ENCODE results near the gene LIMA1.
"Not testable (repeated sequence)": the region's sequence is repeated elsewhere in the genome, so short reads cannot be mapped to it uniquely, and the experiment has no call there.

LIMA1 gene

DNA sequence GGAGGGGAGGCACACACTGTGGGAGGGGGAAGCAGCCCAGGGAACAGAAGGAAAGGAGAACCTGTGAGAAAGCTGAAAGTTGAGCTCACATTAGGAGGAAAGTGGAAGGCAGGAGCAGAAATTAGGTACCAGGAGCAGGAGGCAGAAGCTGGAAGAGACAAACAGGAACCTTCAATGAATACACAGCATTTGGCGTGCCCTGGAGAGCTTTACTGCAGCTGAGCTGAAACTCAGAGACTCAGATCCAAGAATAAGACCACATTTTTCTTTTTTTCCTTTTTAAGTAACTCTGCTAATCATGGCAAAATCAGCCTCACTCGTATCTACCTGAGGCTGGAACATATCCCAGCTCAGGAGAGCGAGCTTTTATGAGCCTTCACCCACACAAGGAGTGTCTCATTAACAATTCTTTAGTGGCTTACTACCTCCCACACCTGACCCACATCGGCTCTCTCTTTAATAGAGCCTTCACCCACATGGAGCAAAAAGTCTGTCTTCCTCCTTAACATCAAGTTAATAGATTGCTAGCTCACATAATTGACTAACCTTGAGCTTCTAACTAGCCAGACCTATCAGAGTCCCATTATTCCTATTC, 97.9 kb downstream of the LIMA1 start:
- DNase-seq, result peak; percentile 13

DNA sequence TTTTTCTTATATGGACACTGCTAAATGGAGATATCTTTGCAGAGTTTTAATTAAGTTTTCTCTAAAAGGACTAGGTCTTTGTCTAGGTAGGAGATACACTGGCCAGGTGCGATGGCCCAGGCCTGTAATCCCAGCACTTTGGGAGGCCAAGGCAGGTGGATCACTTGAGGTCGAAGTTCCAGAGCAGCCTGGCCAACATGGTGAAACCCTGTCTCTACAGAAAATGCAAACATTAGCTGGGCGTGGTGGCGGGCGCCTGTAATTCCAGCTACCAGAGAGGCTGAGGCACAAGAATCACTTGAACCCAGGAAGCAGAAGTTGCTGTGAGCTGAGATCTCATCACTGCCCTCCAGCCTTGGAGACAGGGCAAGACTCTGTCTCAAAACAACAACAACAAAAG, 99.1 kb downstream of the LIMA1 start:
- no peak for DNase-seq

DNA sequence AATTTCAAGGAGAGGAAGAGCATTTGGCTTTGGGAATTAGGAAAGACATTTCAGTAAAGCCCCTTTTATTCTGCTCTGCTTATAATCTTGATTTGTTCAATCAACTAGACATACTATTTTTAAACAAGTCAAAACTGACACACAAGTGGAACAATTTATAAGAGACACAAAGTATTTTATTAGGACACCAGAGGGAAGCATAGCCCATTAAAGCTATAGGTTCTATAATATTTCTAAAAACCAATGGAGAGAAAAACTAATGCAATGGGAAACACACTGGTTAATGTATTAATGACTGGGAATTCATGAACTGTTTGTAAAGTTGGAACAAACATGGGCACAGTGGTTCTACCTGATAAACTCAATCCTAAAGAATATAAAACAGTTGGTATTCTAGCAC, 100.9 kb downstream of the LIMA1 start:
- DNase-seq, result no peak

DNA sequence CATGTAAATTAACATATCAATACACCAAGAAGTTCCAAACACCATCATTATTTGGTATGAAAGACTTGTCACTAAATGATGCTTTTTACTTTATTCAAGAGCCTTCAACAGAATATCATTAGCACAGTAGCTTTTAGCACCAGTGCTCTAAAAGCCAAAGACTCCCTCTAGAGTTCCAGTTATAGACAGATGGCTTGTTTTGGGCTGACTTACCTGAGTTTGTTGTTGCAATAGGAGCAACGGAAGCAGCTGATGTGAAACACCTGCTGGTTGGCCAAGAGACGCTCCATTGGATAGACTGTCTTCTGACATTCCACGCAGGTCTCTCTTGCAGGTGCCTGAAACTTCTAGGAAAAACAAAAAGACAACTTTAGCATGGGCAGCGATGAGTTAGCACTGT, 101.6 kb downstream of the LIMA1 start:
- no peak for DNase-seq

DNA sequence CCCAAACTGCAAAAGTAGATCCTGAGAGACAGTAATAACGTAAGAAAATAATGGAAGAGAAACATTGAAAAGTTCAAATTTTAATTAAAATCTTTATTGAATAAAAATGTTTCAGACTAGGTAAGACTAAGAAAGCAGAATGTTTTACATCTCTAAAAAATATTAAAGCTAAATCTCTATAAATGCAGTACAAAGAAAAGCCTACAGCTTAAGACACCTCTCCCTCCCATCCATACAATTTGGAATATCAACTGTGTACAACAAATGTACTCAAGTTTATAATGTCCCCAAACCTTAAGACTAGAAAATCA, 107.6 kb downstream of the LIMA1 start:
- no peak for DNase-seq

DNA sequence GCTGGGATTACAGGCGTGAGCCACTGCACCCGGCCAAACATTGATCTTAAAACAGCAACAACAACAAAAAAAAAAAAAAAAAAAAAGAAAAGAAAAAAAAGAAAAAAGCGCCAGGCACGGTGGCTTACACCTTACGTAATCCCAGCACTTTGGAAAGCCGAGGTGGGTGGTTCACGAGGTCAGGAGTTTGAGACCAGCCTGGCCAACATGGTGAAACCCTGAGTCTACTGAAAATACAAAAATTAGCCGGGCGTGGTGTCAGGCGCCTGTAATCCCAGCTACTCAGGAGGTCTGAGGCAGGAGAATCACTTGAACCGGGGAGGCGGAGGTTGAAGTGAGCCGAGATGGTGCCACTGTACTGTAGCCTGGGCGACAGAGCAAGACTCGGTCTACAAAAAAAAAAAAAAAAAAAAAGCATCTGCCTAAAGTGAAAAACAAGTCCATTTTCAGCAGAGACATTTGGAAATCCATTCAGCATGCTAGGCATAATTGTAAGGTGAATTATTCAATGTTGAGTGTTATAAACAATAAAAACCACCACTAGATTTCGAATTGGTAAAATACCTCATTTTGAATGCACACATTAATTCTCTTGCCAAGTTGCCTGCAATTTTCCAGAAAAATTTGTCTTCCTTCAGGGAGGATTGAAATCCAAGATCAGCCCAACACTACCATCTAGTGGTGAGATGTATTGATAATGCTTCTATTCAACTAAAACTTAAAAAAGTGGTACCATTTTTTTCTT, 108.2 kb downstream of the LIMA1 start:
- peak; percentile 55 for DNase-seq

DNA sequence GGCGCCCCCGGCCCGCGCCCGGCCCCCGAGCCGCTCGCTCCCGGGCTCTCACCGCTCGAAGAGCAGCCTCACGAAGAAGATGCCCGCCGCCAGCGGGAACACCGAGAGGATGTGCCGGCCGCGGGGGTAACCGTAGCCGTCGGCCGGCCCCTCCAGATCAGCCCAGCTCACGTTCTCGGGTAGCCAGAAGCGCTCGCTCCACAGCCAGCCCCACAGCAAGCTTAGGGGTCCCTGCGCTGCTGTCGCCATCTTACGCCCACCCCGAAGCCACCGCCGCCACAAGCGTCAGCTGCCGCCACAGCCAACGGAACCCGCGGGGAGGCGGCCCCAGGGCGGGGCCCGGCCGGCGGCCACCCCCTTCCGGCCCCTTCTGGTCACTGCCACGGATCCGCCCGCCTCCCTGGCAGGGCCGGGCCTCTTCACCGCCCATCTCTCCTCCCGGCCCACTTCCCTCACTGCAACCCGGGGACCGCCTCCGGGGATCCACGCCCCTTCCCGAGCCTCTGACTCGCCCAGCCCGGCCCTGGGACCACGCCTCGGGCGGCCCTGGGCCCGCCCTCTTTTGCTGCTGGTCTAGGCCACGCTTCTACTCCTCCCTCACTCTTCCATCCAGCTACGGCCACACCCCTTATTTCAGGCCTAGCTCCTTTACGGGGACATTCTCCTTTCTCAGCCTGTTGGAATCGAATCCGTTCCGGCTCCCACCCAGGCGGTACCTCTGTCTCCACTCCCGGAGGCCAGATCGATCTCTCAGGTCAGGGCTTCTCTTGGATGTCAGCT, 116.1 kb downstream of the LIMA1 start, which contains the start of gene CERS5:
Gene CERS5 (minus strand): TSS at position 321 of the 780 bp plus-strand sequence. CDS start 72 bp downstream, at position 249.
- DNase-seq, result peak; percentile 98

DNA sequence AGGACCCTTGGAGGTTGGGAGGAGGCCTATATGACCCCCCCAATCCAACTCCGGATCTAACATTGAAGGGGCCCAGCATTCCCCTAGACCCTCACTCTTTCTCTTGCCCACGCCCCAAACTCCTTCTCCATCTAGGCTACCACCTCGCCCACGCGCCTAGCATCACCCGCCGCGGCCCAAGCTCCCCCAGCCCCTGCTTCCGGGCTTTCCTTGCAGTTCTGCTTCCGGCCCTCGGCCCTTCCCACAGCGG, 116.6 kb downstream of the LIMA1 start:
- DNase-seq, result peak; percentile 48

DNA sequence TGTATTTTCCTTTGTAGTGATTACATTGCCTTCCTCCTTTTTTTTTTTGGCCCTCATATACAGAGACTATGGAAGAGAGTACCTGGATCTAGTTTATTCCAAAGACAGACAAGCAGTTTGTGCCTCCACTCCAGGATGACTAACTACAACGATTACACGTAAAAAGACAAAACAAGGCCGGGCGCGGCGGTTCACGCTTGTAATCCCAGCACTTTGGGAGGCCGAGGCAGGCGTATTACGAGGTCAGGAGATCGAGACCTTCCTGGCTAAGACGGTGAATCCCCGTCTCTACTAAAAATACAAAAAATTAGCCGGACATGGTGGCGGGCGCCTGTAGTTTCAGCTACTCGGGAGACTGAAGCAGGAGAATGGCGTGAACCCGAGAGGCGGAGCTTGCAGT, 118.4 kb downstream of the LIMA1 start:
- DNase-seq, result no peak

DNA sequence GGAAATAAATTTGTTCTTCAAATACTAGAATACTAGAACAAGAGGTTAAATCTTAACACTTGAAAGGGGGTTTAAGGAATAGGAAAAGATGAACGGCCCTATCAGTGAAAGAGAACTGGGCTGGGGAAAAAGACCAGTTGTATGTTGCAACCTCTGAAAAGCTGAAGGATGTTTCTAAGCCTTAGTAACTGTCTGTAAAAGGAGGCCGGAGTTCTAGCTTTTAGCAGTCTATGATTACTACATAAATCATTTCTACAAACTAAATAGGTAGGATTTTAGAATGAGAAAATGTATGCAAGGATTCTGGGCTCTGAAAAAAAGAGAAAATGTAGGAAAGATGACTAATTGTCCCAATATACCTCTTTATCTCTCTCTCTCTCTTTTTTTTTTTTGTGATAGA, 121.1 kb downstream of the LIMA1 start:
- DNase-seq, result no peak

DNA sequence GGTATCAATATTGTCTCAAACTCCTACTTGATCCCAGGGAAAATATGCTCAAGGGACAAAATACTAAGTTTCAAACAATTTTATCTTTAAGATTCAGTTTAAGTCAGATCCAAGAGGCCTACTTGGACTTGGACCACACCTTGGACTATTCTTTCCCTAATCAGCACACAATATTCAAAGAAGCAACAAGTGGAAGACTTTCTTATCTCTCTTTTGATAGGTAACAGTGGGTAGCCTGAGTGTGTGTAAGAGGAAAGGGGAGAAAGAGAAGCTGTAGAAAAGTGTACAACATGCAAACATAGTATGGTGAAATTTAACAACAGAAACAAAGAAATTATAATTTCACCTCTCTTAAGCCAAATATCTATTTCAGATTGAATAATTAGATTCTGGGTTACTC, 122.7 kb downstream of the LIMA1 start:
- DNase-seq, result no peak

DNA sequence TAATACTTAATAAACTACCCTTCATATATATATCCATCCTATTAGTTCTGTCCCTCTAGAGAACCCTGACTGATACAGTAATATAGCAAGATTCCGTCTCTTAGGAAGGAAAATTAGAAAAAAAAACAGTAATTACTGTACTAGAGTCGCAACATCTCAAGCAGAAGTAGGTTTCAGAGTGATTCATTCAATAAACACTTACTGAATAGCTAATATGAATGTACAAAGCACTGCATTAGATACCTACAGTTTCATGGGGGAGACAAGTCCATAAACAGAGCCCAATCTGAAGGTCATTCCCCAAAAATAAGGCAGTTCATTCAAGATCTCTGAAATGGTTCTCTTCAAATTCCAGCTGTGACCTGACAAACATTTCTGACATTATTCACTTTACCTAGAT, 126.1 kb downstream of the LIMA1 start:
- DNase-seq, result no peak

DNA sequence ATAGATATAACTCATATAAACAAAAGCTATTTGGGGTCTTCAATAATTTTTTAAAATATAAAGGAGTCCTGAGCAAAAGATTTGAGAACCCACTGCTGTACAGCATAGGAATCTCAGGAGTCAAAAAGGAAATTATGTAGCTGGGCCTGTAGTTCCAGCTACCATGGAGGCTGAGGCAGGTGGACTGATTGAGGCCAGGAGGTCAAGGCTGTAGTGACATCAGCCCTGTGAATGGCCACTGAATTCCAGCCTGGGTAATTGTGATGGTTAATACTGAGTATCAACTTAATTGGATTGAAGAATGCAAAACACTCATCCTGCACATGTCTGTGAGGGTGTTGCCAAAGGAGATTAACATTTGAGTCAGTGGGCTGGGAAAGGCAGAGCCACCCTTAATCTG, 126.7 kb downstream of the LIMA1 start:
- no peak for DNase-seq

DNA sequence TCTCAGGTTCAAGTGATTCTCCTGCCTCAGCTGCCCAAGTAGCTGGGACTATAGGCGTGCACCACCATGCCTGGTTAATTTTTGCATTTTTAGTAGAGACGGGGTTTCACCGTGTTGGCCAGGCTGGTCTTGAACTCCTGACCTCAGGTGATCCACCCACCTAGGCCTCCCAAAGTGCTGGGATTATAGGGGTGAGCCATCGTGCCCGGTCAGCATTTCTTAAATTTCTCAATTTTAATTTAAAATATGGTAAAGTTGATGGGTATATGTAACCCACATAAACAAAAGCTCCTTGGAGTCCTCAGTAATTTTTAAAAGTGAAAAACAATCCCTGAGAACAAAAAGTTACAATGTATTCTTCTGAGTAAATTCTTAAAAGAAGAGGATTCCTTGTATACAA, 128.4 kb downstream of the LIMA1 start:
- not testable (repeated sequence) for DNase-seq

DNA sequence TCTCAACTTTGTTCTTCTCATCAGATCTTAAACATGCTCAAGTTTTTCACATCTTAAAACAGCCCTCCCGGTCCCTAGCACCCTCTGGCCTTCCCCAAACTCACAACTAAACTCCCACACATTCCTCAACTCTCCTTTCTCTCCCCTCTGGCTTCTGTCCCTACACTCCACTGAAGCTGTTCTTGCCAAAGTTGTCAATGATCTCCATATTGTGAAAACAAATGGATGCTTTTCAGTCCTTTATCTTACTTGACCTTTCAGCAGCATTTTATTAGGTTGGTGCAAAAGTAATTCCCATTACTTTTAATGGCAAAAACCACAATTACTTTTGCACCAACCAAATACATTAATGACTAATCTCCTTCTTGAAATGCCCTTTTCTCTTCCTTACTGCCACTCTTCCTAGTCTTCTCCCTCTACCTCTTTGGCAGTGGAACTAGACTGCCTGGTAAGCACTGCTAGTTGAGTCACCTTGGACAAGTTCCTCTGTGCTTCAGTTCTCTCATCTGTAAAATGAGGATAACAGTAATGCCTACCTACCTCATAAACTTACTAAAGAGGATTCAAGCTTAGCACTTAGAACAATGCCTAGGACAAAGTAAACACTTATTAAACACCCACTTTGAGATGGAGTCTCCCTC, 132.2 kb downstream of the LIMA1 start:
- DNase-seq, result no peak

DNA sequence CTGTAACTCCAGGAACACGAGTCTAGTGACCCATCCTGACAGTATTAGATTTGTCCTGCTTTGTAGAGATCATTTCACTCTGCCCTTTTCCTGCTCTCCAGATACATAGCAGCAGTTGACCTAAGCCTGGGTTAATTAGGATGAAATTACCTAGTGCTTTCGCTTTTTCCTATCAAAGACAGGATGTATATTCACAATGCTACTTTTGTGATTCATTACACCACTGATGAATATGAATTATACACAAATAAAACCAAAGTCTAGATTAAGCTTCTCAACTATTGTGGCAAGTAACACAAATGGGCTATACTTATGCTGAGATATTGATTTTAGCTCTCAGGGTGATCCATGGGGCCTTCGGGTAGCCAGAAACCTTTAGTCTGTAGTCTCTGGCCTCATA, 134.0 kb downstream of the LIMA1 start:
- no peak for DNase-seq

DNA sequence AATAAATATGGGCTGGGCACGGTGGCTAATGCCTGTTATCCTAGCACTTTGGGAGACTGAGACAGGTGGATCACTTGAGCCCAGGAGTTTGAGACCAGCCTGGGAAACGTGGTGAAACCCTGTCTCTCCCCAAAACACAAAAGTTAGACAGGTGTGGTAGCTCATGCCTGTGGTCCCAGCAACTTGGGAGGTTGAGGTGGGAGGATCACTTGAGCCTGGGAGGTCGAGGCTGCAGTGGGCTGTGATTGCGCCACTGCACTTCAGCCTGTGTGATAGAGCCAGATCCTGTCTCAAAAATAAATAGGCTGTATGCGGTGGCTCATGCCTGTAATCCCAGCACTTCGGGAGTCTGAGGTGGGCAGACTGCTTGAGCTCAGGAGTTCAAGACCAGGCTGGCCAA, 135.3 kb downstream of the LIMA1 start:
- not testable (repeated sequence) for DNase-seq

DNA sequence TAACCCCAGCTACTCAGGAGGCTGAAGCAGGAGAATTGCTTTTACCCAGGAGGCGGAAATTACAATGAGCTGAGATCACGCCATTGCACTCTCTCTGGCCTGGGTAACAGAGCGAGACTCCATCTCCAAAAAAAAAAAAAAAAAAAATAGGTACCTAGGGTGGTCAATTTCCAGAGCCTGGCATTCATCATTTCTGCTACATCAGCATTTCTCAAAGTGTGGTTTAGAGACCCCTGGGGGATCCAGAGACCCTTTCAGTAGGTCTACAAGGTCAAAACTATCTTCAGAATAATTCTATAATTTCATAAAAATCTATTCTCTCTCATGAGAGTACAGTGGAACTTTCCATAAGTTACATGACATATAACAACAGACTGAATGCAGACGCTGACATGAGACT, 136.0 kb downstream of the LIMA1 start:
- no peak for DNase-seq

DNA sequence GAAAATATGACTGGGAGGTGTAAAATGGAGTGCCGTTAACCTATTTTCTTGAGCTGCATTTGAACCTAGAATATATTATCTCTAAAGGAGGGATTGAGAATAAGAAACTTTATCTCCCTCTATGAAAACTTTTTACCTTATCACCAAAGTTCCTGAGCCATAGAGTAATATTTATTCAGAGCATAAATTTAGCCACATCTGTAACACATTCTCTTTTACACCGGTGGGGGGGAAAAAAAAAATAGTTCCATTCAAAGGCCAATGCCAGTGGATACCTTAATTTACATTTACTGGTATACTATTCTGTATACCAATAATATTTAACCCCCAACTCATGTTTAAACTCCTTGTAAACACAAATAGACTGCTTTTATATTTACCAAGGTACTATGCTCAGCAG, 137.9 kb downstream of the LIMA1 start:
- DNase-seq, result no peak

DNA sequence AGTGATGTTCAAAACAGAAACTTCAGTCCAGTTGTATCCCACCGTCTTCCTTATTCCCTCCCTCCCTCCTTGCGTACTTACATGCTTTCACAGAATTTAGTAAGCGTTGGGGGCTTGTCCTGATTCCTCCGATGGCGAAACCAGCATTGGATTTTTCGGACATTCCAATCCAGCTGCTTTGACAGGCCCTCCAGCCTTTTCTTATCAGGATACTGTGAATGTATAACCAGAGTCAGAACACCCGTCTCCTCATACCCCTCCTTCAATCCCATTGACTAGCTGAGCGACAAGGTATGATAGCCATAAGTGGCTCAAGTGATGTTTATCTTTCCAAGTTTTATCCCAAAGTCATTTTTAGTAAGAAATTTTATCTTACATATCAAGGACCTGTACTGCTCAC, 140.3 kb downstream of the LIMA1 start:
- DNase-seq, result no peak

DNA sequence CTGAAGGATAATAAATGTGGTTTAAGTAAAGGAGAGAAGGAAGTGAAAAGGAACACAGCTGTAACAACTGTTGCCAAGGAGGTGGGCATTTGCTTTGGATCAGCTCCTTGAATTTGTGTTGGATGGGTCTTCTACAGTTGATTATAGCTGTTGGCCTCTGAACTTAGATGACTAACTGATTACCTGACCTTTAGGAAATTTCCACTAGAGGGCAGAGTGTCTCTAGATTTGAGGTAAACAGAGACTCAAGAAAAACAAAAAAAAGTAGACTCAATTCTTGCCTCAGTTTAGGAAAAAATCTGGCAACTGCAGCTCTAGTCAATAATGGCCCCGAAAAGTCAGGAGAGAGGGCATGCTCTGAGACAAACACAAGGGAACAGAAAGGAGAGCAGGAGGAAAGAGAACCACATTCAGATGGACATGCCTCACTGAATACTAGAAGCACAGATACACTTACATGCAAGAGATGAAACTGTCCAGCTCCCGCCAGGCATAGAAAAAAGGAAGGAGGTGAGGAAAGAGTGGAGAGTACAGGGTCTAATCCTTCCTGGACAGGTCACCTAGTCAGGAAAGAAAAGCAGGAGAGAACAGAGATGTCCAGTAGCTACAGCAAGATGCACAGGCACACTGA, 150.7 kb downstream of the LIMA1 start:
- DNase-seq, result peak; percentile 33

DNA sequence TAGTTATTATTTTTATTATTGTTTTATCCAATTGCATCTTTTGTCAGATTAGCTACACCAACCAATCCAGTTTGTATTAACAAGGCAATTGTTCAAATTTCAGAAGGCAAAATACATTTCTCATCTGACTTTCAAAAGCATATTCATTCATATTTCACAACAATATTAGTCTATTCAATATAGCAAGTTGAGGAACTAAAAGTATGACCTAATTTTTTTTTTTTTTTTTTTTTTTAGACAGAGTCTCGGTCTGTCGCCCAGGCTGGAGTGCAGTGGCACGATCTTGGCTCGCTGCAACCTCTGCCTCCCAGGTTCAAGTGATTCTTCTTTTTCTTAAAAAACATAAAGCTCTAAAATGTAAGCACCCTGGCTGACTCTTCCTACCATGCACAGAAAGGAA, 154.0 kb downstream of the LIMA1 start:
- DNase-seq, result no peak

DNA sequence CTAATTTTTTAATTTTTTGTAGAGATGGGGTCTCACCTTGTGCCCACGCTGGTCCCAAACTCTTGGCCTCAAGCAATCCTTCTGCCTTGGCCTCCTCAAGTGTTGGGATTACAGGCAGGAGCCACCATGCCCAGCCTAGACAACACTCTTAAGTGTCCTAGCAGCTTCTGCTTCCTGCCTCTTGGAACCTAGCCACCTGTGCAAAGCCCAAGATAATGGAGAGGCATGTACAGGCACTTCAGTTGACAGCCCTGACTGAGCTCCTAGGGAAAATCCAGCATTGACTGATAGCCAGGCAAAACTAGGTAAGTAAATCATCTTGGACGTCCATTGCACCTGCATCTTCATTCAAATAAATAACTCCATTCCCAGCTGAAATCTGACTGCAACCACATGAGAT, 155.8 kb downstream of the LIMA1 start:
- peak; percentile 12 for DNase-seq
